Heart left ventricle (tissue), 16 donors: ENCODE measurements around the gene ZFP36L1. TPM values are rescaled to one million over a fixed set of nuclear protein-coding genes. Genes with fewer than 3 reads are reported as not detected.

Experiments used
- ATAC-seq, 4 donors: fragments of 200-7000 bp; cut with Tn5 transposase; one replicate each; pipeline ENCODE4 v1.9.1; 2020 to 2022; ENCODE audit warnings: moderate library complexity in 4 of 4, mild to moderate bottlenecking in 3 of 4, moderate number of reproducible peaks in 1 of 4
- DNase-seq, 5 donors: peaks; one replicate each; pipeline ENCODE4 v3.0.0-alpha.2; 2020
- H3K27ac ChIP-seq, 12 donors: fragments of 200-600 bp; sonication (generic) in 4 of 12; one replicate each; pipeline versions ENCODE4 v1.5.0 to v1.8.0; 2016 to 2022; ENCODE audit warnings: mild to moderate bottlenecking in 2 of 12
- H3K27me3 ChIP-seq, 9 donors: fragments of 200-600 bp; sonication (generic) in 2 of 9; one replicate each; pipeline versions ENCODE4 v1.5.1 to v1.8.0; 2016 to 2022; ENCODE audit warnings: mild to moderate bottlenecking in 3 of 9
- H3K36me3 ChIP-seq, 9 donors: fragments of 200-600 bp; sonication (generic) in 2 of 9; one replicate each; pipeline versions ENCODE4 v1.5.0 to v1.8.0; 2018 to 2022; ENCODE audit warnings: mild to moderate bottlenecking in 2 of 9
- H3K4me1 ChIP-seq, 12 donors: fragments of 200-600 bp; sonication (generic) in 4 of 12; one replicate each; pipeline versions ENCODE4 v1.5.0 to v1.8.0; 2016 to 2022; ENCODE audit warnings: mild to moderate bottlenecking in 3 of 12
- H3K4me3 ChIP-seq, 12 donors: fragments of 200-600 bp; sonication (generic) in 4 of 12; one replicate each; pipeline versions ENCODE4 v1.5.0 to v1.8.0; 2017 to 2022; ENCODE audit warnings: mild to moderate bottlenecking in 9 of 12, moderate library complexity in 4 of 12
- H3K9me3 ChIP-seq, 12 donors: fragments of 200-600 bp; sonication (generic) in 4 of 12; one replicate each; pipeline versions ENCODE4 v1.5.0 to v1.8.0; 2016 to 2022; ENCODE audit warnings: mild to moderate bottlenecking in 1 of 12
- POLR2A ChIP-seq, 2 donors: fragments of 450-650 bp; IDR thresholded peaks; one replicate each; pipeline ENCODE4 v1.6.1; 2017; ENCODE audit warnings: antibody characterized with exemption in 2 of 2, mild to moderate bottlenecking in 2 of 2, moderate library complexity in 2 of 2
- WGBS, 4 donors: extraction: QIAGEN DNeasy Blood & Tissue Kit in 2 of 4; methylation state at CpG; one replicate each; pipeline versions ENCODE4 v1.1.5 to v1.1.7; 2013 to 2018; 5-methylcytosine and 5-hydroxymethylcytosine counted together
- intact Hi-C, 10 donors: fragments of 100-400 bp; cut with DNase I; formaldehyde crosslinking; loops; one replicate each; pipeline versions ENCODE4 v1.11.1 to v1.14.2; 2022
- polyA plus RNA-seq, 2 donors: library from polyadenylated mRNA; stranded (reverse); fragments of 200-250 nt; gene quantifications; one replicate each; pipeline ENCODE4 v1.2.3, GENCODE V29; 2013
- total RNA-seq, 9 donors: library from RNA; depleted of rRNA in 2 of 9; stranded (reverse); fragments of >200 nt in 2 of 9; fragmentation: NEBNext Ultra II Directional in 3 of 9; extraction: Animal tissue kit (Norgen Biotek cat#: 25700) in 3 of 9; gene quantifications; one replicate each; pipeline versions ENCODE4 v1.1.0 to v1.2.4, GENCODE V29; 2016 to 2023
- TF ChIP-seq, protein P1 (sequence below), 12 donors: fragments of 200-600 bp; sonication (generic) in 4 of 12; IDR thresholded peaks; one replicate each; pipeline versions ENCODE4 v1.5.0 to v1.8.0; 2018 to 2022; ENCODE audit warnings: antibody characterized with exemption in 12 of 12, mild to moderate bottlenecking in 5 of 12
- donor health status: ischemic (EF 13 %, LVEDD 7.1; RV severe dilation, severe dysfunction).
- donor health status: healthy with polysubstance abuse.
- donor health status: DM: no; HTN: yes; CAD: no.
- donor health status: DM: no; HTN: no; CAD: no.
- donor health status: ischemic (EF 25% LVEDD 6.9; RV normal size, moderate dysfunction).
- donor health status: ischemic (EF 25% LVEDD 5.7; RV mildly dilated, moderate dysfunction).
- donor health status: healthy.
- donor health status: DM: yes; HTN: yes; CAD: no.
- donor health status: ischemic (EF 35%, LVEDD 5.7; RV mildly dilated, moderate dysfunction).
- donor health status: nonischemic (EF 11% LVEDD 7.7; RV severe dilation, severe dysfunction).
- donor health status: DM: yes; HTN: yes; CAD: no.
- donor health status: PGD.
- donor health status: ischemic (EF 29% LVEDD 5.4; RV normal size, mild dysfunction).
- donor health status: nonischemic (EF 23%, LVEDD 6.1; RV moderate dilation, normal function).

The ZFP36L1 gene
- total and polyA plus RNA-seq, 11 donors: 21.2 to 183 (median 68.9) TPM

DNA sequence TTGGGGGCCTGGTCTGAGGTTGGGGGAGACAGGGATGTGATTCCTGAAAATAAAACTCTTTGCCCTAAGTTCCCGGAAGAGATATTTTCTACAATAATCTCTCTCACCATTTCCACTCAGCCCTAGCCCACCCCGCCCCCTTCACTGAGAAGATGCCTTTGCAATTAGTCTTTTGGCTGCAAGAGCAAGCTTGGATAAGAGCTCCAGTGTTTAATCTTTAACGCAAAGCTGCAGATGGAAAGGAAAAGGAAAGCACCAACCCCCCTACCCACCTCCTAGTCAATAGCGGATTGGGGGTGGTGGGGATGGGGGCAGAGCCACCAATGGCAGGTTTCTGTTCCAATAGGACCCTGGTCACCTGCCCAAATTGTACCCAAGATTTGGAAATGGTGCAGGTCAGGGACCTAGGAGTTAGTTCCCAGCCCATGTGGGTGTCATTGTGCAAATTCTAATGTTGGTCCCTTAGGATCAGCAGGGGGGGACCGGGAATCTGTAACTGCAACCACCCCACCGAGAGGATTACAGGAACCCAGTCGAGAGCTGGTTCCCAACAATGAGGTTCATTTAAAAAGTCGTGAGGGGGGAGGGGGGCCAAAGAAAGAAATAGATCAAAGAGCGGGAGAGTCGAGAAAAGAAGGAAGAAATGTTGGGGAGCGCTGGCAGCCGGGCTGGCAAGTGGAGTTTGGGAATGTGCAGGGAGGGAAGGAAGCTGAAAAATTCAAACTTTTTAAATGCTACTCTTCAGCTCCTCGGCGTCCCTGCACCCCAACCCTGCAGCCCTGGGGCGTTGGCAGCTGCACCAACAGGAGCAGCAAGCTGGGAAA lies 1.6 kb downstream of the ZFP36L1 start:
- H3K4me1 ChIP-seq: peaks cover 0 to 44% (median 26%) of the 10 kb centered on the region in 12 donors
- DNase-seq (peak in 3 of 5 donors; percentile 21 to 39 (median 28)), ATAC-seq (no peak)
- WGBS, 4 donors: 1 to 3% (median 3%) methylated on average over 15 of the region's 15 CpGs
- peaks cover 0 to 53% (median 39%) of the 10 kb centered on the region in 9 donors for H3K36me3 ChIP-seq
- H3K9me3 ChIP-seq: no peaks in the 10 kb centered on the region
- H3K27ac ChIP-seq: peak overlapping the region; percentile 98 to 100 (median 99)
- H3K4me3 ChIP-seq: peak overlapping the region; percentile 60 to 94 (median 84)
- H3K27me3 ChIP-seq: no peaks in the 10 kb centered on the region
- TF ChIP-seq, protein P1, sequence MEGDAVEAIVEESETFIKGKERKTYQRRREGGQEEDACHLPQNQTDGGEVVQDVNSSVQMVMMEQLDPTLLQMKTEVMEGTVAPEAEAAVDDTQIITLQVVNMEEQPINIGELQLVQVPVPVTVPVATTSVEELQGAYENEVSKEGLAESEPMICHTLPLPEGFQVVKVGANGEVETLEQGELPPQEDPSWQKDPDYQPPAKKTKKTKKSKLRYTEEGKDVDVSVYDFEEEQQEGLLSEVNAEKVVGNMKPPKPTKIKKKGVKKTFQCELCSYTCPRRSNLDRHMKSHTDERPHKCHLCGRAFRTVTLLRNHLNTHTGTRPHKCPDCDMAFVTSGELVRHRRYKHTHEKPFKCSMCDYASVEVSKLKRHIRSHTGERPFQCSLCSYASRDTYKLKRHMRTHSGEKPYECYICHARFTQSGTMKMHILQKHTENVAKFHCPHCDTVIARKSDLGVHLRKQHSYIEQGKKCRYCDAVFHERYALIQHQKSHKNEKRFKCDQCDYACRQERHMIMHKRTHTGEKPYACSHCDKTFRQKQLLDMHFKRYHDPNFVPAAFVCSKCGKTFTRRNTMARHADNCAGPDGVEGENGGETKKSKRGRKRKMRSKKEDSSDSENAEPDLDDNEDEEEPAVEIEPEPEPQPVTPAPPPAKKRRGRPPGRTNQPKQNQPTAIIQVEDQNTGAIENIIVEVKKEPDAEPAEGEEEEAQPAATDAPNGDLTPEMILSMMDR (IDR thresholded peaks at IDR 0.05): no peak
- TF ChIP-seq POLR2A (IDR thresholded peaks at IDR 0.05): no peak
- intact Hi-C loops: loop anchor here in 8 of 10 donors (2.0 to 10.0 kb wide), 10 partner anchors 108 to 544 kb away; no protein-coding TSS in a partner anchor

DNA sequence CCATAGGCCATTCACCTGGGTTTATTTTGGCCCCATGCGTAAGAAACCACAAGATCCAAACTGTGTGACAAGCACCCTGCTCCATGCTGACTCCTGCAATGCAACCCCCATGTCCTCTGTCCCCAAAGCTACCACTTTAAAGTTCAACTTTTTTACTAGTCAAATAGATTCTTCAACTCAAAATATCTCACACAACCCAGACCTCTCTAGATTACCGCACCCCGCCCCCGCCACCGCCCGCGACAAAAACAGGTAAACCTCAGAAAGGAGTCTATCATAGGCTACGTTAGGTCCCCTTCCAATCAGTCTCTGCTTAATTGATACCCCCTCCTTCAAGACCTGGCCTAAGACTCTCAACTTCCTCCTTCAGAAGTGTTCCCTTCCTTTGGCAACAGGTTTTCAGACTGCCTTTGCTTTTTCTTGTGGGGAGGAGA lies 2.2 kb downstream of the ZFP36L1 start:
- Histone ChIP-seq H3K36me3 (peaks cover 0 to 53% (median 39%) of the 10 kb centered on the region in 9 donors), H3K27me3 (no peaks in the 10 kb centered on the region), H3K9me3 (no peaks in the 10 kb centered on the region), H3K4me3 (peak overlapping the region; percentile 60 to 94 (median 84)), H3K4me1 (peaks cover 0 to 47% (median 24%) of the 10 kb centered on the region in 12 donors), H3K27ac (peak overlapping the region; percentile 98 to 100 (median 99))
- WGBS, 4 donors: 17 to 34% (median 26%) methylated on average over 8 of the region's 8 CpGs
- intact Hi-C loops: loop anchor here in 8 of 10 donors (2.0 to 10.0 kb wide), 10 partner anchors 108 to 543 kb away; no protein-coding TSS in a partner anchor
- TF ChIP-seq, protein P1 (IDR thresholded peaks at IDR 0.05): no peak
- TF ChIP-seq POLR2A (IDR thresholded peaks at IDR 0.05): no peak
- no peak for ATAC-seq
- peak in 3 of 5 donors; percentile 13 to 21 (median 18) for DNase-seq

DNA sequence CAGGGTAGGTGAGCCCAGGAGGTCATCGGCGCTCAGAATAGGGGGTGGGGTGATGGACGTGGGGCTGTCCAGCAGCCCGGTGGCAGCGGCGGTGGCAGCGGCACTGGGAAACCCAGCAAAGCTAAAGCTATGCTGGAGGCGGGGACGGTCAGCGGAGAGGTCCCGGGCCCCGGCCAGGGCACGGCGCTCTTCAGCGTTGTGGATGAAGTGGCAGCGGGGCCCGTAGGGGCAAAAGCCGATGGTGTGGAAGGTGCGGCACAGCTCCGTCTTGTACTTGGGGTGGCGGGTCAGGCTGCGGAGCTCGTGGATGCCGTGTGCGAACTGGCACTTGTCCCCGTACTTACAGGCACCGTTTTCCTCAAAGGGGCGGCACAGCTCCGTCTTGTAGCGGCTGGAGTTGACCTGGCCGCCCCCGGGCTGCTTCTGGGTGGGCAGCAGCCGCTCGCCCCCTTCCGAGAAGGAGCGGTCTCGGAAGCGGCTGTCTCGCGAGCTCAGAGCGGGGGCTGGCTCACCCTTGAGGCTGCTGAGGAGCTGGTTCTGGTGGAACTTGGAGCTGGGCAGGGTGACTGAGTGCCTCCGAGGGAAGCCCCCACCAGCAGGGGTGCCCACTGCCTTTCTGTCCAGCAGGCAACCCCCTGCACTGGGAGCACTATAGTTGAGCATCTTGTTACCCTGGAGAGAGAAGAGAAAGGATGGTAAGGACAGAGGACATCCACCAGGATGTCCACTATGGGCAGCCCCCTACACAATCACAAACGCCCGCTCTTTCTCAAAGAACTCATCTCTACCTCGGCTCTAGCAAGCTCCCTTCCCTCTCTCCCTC lies 2.8 kb downstream of the ZFP36L1 start:
- WGBS, 4 donors: 18 to 37% (median 33%) methylated on average over 32 to 45 of the region's 45 CpGs
- peak overlapping the region; percentile 60 to 94 (median 84) for H3K4me3 ChIP-seq
- H3K36me3 ChIP-seq: peaks cover 0 to 53% (median 39%) of the 10 kb centered on the region in 9 donors
- H3K4me1 ChIP-seq: peaks cover 0 to 53% (median 27%) of the 10 kb centered on the region in 12 donors
- peak in 3 of 5 donors; percentile 32 to 40 (median 38) for DNase-seq
- H3K9me3 ChIP-seq: no peaks in the 10 kb centered on the region
- H3K27ac ChIP-seq: peak overlapping the region; percentile 98 to 100 (median 99)
- TF ChIP-seq, protein P1 (IDR thresholded peaks at IDR 0.05): no peak
- peak in 1 of 2 donors; percentile 6 for TF ChIP-seq POLR2A (IDR thresholded peaks at IDR 0.05)
- intact Hi-C loops: loop anchor here (1.0 to 10.0 kb wide), 20 partner anchors 58 to 543 kb away; no protein-coding TSS in a partner anchor
- no peaks in the 10 kb centered on the region for H3K27me3 ChIP-seq
- ATAC-seq: no peak
